AG08395 (cell line): ENCODE results near the gene LORICRIN.

Experiments
- DNase-seq: peaks from one replicate; pipeline ENCODE4 v3.0.0; 2012; ENCODE audit warnings: mixed read lengths, low spot score

LORICRIN gene

GRCh38 chr1:153306303-153307220 is 47.1 kb downstream of the LORICRIN start:
- DNase-seq = no peak

DNA sequence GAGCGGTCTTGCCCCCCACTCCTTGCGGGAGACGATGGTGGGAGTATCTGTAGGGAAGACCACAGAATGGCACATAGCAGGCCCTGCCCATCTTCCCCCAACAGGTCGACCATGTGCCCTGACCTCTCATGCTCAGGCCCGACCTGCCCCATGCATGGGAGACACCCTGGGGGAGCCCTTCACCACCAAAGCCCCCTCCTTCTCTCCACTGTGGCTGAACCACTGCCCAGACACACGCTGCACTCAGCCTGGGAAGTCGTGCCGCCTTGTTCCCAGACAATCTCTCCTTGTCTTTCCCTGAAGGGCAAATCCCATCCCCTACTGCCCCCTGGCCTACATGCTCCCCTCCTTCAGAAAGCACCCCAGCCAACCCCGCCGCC is 47.7 kb downstream of the LORICRIN start:
- DNase-seq = no peak

GRCh38 chr1:153308540-153308939 is 49.1 kb downstream of the LORICRIN start:
- DNase-seq = no peak

GRCh38 chr1:153309441-153309840 is 50.0 kb downstream of the LORICRIN start:
- no peak for DNase-seq

DNA sequence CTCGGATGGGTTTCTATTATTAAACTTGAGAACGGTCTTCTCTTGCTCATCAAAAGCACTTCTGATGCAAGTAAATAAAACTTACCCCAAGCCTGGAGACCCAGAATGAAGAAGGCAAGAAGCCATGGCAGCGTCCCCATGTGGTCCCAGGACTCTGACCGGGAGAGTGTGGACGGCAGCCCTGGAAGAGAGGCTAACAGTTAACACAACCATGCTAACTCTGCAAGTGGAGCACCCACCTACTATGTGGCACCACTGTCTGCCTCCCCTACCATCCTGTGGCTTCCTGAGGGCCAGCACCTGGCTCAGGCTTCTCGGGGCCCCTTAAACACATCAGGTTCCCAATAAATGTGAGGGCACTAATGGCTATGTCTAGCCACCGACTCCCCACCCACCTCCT is 51.0 kb downstream of the LORICRIN start:
- DNase-seq = no peak
